GM12878 (cell line): Measurements from ENCODE around the gene EVC.

ENCODE experiments used
- JUND ChIP-seq: IDR thresholded peaks from 2 replicates; pipeline ENCODE4 v1.6.1; 2012; ENCODE audit warnings: low read depth, mild to moderate bottlenecking, low read length, improper control_type of control experiment, moderate library complexity
- MXI1 ChIP-seq: fragments of 150-350 bp; IDR thresholded peaks from 2 replicates; pipeline ENCODE4 v1.6.1; 2011; ENCODE audit warnings: low read depth, mild to moderate bottlenecking, inconsistent platforms, low read length, improper control_type of control experiment
- MYC ChIP-seq: IDR thresholded peaks from 2 replicates; pipeline ENCODE4 v1.6.1; 2011; ENCODE audit warnings: mild to moderate bottlenecking, low read length, moderate library complexity, inconsistent platforms; ENCODE audit not compliant: insufficient read depth, insufficient replicate concordance, insufficient read length, severe bottlenecking
- NFIC ChIP-seq: IDR thresholded peaks from 2 replicates; pipeline ENCODE4 v1.6.1; 2012; ENCODE audit warnings: low read depth, mild to moderate bottlenecking, inconsistent platforms, low read length, moderate library complexity
- NRF1 ChIP-seq: conservative IDR thresholded peaks from 2 replicates; pipeline ENCODE4 v1.6.1; 2011; ENCODE audit warnings: mild to moderate bottlenecking, low read depth, low read length, improper control_type of control experiment
- POLR2A ChIP-seq: IDR thresholded peaks from 2 replicates; pipeline ENCODE4 v1.6.1; 2011; ENCODE audit warnings: low read depth, mild to moderate bottlenecking, low read length
- POLR2AphosphoS5 ChIP-seq: IDR thresholded peaks from 2 replicates; pipeline ENCODE4 v1.6.1; 2011; ENCODE audit warnings: mild to moderate bottlenecking, low read length, inconsistent platforms
- STAT1 ChIP-seq: fragments of 450-650 bp; conservative IDR thresholded peaks from 2 replicates; pipeline ENCODE4 v1.6.1; 2014; ENCODE audit warnings: antibody characterized with exemption, mild to moderate bottlenecking
- TAF1 ChIP-seq: IDR thresholded peaks from 2 replicates; pipeline ENCODE4 v1.6.1; 2011; ENCODE audit warnings: mild to moderate bottlenecking, low read depth, low read length, borderline replicate concordance
- TARDBP ChIP-seq: IDR thresholded peaks from 2 replicates; pipeline ENCODE4 v1.6.1; 2016; ENCODE audit warnings: borderline replicate concordance
- TCF3 ChIP-seq: IDR thresholded peaks from 2 replicates; pipeline ENCODE4 v1.6.1; 2012; ENCODE audit warnings: low read depth, mild to moderate bottlenecking, low read length, borderline replicate concordance; ENCODE audit not compliant: insufficient read depth
- TF ChIP-seq, protein P1 (sequence below), 3 experiments: IDR thresholded peaks in 2 of 3; conservative IDR thresholded peaks in 1 of 3; 2 replicates each; pipeline ENCODE4 v1.5.1; 2011; ENCODE audit warnings: low read depth in 3 of 3, low read length in 3 of 3, mild to moderate bottlenecking in 3 of 3, control low read depth in 2 of 3, moderate library complexity in 2 of 3, inconsistent platforms in 1 of 3, mixed read lengths in 1 of 3; ENCODE audit not compliant: control insufficient read depth in 2 of 3, insufficient read depth in 1 of 3; ENCODE audit errors: extremely low read depth in 1 of 3

DNA sequence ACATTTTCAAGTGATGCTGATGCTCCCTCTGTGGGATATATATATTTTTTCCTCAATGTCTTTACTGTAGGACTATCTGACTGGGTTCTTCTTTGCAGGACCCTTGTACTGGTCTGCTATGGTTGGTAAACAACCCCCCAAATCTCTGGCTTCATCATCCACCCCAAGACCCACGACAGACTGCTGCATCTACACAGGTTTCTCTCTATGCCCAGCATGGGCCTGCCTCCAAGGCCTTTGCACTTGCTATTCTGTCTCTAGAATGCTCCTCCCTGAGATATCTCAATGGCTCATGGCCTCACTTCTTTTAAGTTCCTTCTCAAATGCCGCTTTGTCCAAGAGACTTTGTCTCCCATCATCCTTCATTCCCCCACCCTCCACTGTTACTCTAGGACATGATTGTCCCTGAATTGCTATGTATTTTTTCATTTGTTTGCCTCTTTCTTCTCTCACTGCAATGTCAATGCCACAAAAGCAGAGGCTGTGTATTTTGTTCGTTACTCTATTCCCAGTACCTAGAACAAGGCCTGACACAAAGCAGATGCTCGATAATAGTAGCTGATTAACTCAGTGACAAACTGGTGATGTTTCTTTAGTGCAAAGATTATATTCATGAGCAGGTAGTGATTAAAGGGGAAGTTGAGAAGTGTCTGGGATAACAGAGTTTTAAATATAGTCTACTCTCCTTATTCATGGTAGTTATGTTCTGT is 6.6 kb downstream of the EVC start:
- TF ChIP-seq STAT1 = no peak
- TF ChIP-seq TARDBP = no peak
- no peak for TF ChIP-seq POLR2A
- no peak for TF ChIP-seq POLR2AphosphoS5
- TF ChIP-seq TAF1 = no peak
- TF ChIP-seq MXI1 = no peak
- TF ChIP-seq, protein P1, sequence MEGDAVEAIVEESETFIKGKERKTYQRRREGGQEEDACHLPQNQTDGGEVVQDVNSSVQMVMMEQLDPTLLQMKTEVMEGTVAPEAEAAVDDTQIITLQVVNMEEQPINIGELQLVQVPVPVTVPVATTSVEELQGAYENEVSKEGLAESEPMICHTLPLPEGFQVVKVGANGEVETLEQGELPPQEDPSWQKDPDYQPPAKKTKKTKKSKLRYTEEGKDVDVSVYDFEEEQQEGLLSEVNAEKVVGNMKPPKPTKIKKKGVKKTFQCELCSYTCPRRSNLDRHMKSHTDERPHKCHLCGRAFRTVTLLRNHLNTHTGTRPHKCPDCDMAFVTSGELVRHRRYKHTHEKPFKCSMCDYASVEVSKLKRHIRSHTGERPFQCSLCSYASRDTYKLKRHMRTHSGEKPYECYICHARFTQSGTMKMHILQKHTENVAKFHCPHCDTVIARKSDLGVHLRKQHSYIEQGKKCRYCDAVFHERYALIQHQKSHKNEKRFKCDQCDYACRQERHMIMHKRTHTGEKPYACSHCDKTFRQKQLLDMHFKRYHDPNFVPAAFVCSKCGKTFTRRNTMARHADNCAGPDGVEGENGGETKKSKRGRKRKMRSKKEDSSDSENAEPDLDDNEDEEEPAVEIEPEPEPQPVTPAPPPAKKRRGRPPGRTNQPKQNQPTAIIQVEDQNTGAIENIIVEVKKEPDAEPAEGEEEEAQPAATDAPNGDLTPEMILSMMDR (IDR thresholded peaks at IDR 0.05 in 2 of 3, conservative IDR thresholded peaks at IDR 0.05 in 1 of 3; ENCODE audit: control insufficient read depth in 2 of 3, extremely low read depth in 1 of 3, insufficient read depth in 1 of 3, low read depth in 3 of 3, low read length in 3 of 3) = no peak
- no peak for TF ChIP-seq JUND
- TF ChIP-seq NRF1 = no peak
- no peak for TF ChIP-seq NFIC
- TF ChIP-seq MYC = no peak
- TF ChIP-seq TCF3 = no peak
